ENCODE measurements around the gene ATP1B2. TPM values are rescaled to one million over a fixed set of nuclear protein-coding genes. Genes with fewer than 3 reads are reported as not detected.

Gene ATP1B2
- total RNA-seq, 1 donor from 2014 or later = 1.6 TPM

DNA sequence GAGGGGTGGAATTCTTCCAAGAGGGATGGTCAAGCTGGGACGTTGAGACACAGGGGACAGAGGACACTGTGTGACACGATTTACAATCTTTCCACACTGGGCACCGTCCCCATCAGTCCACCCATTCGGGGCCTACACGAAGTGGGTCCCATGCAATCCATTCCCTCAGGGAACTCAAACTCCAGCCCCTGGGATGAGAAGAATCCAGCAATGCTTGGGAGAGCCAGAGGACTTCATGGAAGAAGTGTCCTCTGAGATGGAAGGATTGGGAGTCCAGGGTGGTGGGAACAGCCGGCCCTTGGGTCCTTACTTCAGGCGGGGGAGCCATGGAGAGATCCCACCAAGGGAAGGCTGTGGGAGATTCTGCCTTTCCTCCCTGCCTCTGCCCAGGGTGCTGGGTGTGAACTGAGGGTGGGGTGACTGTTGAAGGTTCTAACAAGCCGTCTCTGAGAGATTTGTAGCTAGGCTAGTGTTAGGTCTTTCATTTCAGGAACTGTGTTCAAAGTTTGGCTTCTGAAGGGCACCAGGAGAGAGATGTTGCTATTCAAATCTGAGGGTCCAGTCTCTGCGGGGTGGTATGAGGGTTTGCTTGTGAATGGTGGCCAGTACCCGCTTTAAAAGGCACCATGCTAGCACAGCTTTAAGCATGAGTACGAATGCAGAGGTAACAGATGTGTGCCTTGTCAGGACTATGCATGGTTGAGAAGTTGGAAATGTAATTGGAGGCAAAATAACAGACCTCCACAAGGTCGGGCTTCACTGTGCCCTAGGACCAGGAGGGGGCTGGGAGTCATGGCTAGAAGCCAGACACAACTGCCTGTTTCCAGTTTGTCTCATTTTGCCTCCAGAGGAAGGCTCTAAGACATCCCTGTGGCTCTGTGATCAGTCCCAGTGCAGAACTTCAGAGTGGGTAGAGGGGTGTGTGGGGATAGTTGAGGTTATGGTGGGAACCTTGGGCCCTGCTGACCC is 1.9 kb downstream of the ATP1B2 start:
- no peak overlapping the region for H3K4me3 ChIP-seq (ENCODE audit: low read length in 3 of 3)
- no peak overlapping the region for H3K27ac ChIP-seq (ENCODE audit: low read depth, low read length)
- peaks cover 11 to 18% (median 12%) of the 10 kb centered on the region in 3 donors for H3K4me1 ChIP-seq (ENCODE audit: control insufficient read depth in 3 of 3, insufficient read depth in 3 of 3, low read length in 3 of 3)
- peaks cover 25 to 54% (median 39%) of the 10 kb centered on the region in 3 donors for H3K27me3 ChIP-seq (ENCODE audit: control insufficient read depth in 3 of 3, insufficient read depth in 3 of 3, low read length in 3 of 3)
- H3K9ac ChIP-seq (ENCODE audit: low read depth in 1 of 3, low read length in 3 of 3) = no peak overlapping the region
- H3K36me3 ChIP-seq (ENCODE audit: control insufficient read depth in 3 of 3, insufficient read depth in 3 of 3, low read length in 3 of 3) = no peaks in the 10 kb centered on the region
- H3K9me3 ChIP-seq (ENCODE audit: control insufficient read depth in 3 of 3, low read length in 3 of 3) = no peaks in the 10 kb centered on the region

- no peak overlapping the region for H3K4me3 ChIP-seq (ENCODE audit: low read length in 3 of 3)
- H3K9ac ChIP-seq (ENCODE audit: low read depth in 1 of 3, low read length in 3 of 3) = no peak overlapping the region
- H3K9me3 ChIP-seq (ENCODE audit: control insufficient read depth in 3 of 3, low read length in 3 of 3) = no peaks in the 10 kb centered on the region
- peaks cover 17 to 44% (median 31%) of the 10 kb centered on the region in 3 donors for H3K27me3 ChIP-seq (ENCODE audit: control insufficient read depth in 3 of 3, insufficient read depth in 3 of 3, low read length in 3 of 3)
- no peak overlapping the region for H3K27ac ChIP-seq (ENCODE audit: low read depth, low read length)
- no peaks in the 10 kb centered on the region for H3K36me3 ChIP-seq (ENCODE audit: control insufficient read depth in 3 of 3, insufficient read depth in 3 of 3, low read length in 3 of 3)
- H3K4me1 ChIP-seq (ENCODE audit: control insufficient read depth in 3 of 3, insufficient read depth in 3 of 3, low read length in 3 of 3) = peaks cover 10 to 16% (median 10%) of the 10 kb centered on the region in 3 donors
Observed at GRCh38 chr17:7654832-7655540, 4.3 kb downstream of the ATP1B2 start.

- Histone ChIP-seq H3K36me3 (ENCODE audit: control insufficient read depth in 3 of 3, insufficient read depth in 3 of 3, low read length in 3 of 3) (no peaks in the 10 kb centered on the region), H3K27me3 (ENCODE audit: control insufficient read depth in 3 of 3, insufficient read depth in 3 of 3, low read length in 3 of 3) (peaks cover 12 to 39% (median 26%) of the 10 kb centered on the region in 3 donors), H3K4me3 (ENCODE audit: low read length in 3 of 3) (no peak overlapping the region), H3K9ac (ENCODE audit: low read depth in 1 of 3, low read length in 3 of 3) (no peak overlapping the region), H3K27ac (ENCODE audit: low read depth, low read length) (no peak overlapping the region), H3K9me3 (ENCODE audit: control insufficient read depth in 3 of 3, low read length in 3 of 3) (no peaks in the 10 kb centered on the region), H3K4me1 (ENCODE audit: control insufficient read depth in 3 of 3, insufficient read depth in 3 of 3, low read length in 3 of 3) (peaks cover 5 to 11% (median 5%) of the 10 kb centered on the region in 3 donors)
Observed at GRCh38 chr17:7655541-7655840, 4.8 kb downstream of the ATP1B2 start.

GRCh38 chr17:7656958-7657609 is 6.4 kb downstream of the ATP1B2 start:
- Histone ChIP-seq H3K9me3 (ENCODE audit: control insufficient read depth in 3 of 3, low read length in 3 of 3) (no peaks in the 10 kb centered on the region), H3K4me1 (ENCODE audit: control insufficient read depth in 3 of 3, insufficient read depth in 3 of 3, low read length in 3 of 3) (peaks cover 0 to 5% (median 0%) of the 10 kb centered on the region in 3 donors), H3K27me3 (ENCODE audit: control insufficient read depth in 3 of 3, insufficient read depth in 3 of 3, low read length in 3 of 3) (peaks cover 4 to 26% (median 18%) of the 10 kb centered on the region in 3 donors), H3K27ac (ENCODE audit: low read depth, low read length) (no peak overlapping the region), H3K36me3 (ENCODE audit: control insufficient read depth in 3 of 3, insufficient read depth in 3 of 3, low read length in 3 of 3) (no peaks in the 10 kb centered on the region), H3K9ac (ENCODE audit: low read depth in 1 of 3, low read length in 3 of 3) (no peak overlapping the region), H3K4me3 (ENCODE audit: low read length in 3 of 3) (no peak overlapping the region)

DNA sequence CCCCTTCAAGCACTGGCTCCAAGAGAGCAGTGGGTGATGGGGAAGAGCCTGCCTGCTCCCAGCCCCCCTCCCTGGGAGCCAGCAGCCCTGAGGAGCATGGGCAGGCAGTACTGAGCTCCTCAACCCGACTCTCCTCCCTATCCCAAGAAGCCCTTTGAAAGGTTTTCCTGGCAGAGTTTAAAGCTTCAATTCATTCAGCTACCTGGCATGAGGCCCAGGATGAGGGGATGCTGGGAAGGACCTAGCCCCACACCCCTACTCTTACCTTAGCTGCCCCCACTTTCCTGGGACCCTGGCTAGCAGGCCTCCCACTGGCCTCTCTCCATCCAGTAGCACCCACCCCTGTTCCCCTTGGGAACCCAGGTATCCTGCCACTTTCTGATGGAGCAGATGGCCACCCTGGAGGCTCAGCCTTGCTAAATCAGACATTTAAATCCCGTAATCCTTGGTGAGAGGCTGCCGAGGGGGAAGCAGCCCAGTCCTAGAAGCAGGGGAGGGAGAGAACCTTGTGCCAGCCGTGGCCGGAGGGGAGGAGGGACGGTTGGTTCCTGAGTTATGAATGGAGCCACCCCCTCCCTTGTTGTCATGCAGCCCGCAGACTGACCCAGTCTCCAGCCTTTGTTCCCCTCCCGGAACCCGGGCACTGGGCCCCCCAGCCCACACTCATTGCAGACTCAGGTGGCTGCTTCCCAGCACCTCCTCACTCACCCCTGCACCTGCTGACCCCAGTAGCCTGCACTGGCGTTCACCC is 17.1 kb downstream of the ATP1B2 start:
- Histone ChIP-seq H3K36me3 (ENCODE audit: control insufficient read depth in 3 of 3, insufficient read depth in 3 of 3, low read length in 3 of 3) (peaks cover 26 to 34% (median 30%) of the 10 kb centered on the region in 3 donors), H3K27ac (ENCODE audit: low read depth, low read length) (no peak overlapping the region), H3K4me1 (ENCODE audit: control insufficient read depth in 3 of 3, insufficient read depth in 3 of 3, low read length in 3 of 3) (no peaks in the 10 kb centered on the region), H3K4me3 (ENCODE audit: low read length in 3 of 3) (no peak overlapping the region), H3K9me3 (ENCODE audit: control insufficient read depth in 3 of 3, low read length in 3 of 3) (no peaks in the 10 kb centered on the region), H3K9ac (ENCODE audit: low read depth in 1 of 3, low read length in 3 of 3) (no peak overlapping the region), H3K27me3 (ENCODE audit: control insufficient read depth in 3 of 3, insufficient read depth in 3 of 3, low read length in 3 of 3) (no peaks in the 10 kb centered on the region)

DNA sequence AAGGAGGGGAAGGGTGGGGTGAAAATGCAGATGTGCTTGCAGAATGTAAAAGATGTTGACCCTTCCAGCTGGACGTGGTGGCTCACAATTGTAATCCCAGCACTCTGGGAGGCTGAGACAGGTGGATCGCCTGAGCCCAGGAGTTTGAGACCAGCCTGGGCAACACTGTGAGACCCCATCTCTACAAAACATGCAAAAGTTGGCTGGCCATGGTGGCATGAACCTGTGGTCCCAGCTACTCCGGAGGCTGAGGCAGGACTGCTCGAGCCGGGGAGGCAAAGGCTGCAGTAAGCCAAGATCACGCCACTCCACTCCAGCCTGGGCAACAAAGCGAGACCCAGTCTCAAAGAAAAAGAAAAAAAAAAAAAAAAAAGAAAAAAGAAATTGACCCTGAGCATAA is 17.8 kb downstream of the ATP1B2 start:
- H3K4me1 ChIP-seq (ENCODE audit: control insufficient read depth in 3 of 3, insufficient read depth in 3 of 3, low read length in 3 of 3) = no peaks in the 10 kb centered on the region
- H3K27ac ChIP-seq (ENCODE audit: low read depth, low read length) = no peak overlapping the region
- no peaks in the 10 kb centered on the region for H3K27me3 ChIP-seq (ENCODE audit: control insufficient read depth in 3 of 3, insufficient read depth in 3 of 3, low read length in 3 of 3)
- no peak overlapping the region for H3K9ac ChIP-seq (ENCODE audit: low read depth in 1 of 3, low read length in 3 of 3)
- H3K9me3 ChIP-seq (ENCODE audit: control insufficient read depth in 3 of 3, low read length in 3 of 3) = peaks cover 0 to under 1% (median 0%) of the 10 kb centered on the region in 3 donors
- peaks cover 33 to 39% (median 35%) of the 10 kb centered on the region in 3 donors for H3K36me3 ChIP-seq (ENCODE audit: control insufficient read depth in 3 of 3, insufficient read depth in 3 of 3, low read length in 3 of 3)
- no peak overlapping the region for H3K4me3 ChIP-seq (ENCODE audit: low read length in 3 of 3)

DNA sequence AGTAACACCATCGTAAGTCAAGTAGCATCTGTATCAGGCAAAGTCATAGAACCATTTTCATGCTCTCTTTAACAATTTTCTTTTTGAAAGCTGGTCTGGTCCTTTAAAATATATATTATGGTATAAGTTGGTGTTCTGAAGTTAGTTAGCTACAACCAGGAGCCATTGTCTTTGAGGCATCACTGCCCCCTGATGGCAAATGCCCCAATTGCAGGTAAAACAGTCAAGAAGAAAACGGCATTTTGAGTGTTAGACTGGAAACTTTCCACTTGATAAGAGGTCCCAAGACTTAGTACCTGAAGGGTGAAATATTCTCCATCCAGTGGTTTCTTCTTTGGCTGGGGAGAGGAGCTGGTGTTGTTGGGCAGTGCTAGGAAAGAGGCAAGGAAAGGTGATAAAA is 22.5 kb downstream of the ATP1B2 start:
- Histone ChIP-seq H3K27ac (ENCODE audit: low read depth, low read length) (no peak overlapping the region), H3K9ac (ENCODE audit: low read depth in 1 of 3, low read length in 3 of 3) (no peak overlapping the region), H3K4me1 (ENCODE audit: control insufficient read depth in 3 of 3, insufficient read depth in 3 of 3, low read length in 3 of 3) (no peaks in the 10 kb centered on the region), H3K27me3 (ENCODE audit: control insufficient read depth in 3 of 3, insufficient read depth in 3 of 3, low read length in 3 of 3) (no peaks in the 10 kb centered on the region), H3K36me3 (ENCODE audit: control insufficient read depth in 3 of 3, insufficient read depth in 3 of 3, low read length in 3 of 3) (peaks cover 51 to 52% (median 51%) of the 10 kb centered on the region in 3 donors), H3K9me3 (ENCODE audit: control insufficient read depth in 3 of 3, low read length in 3 of 3) (peaks cover 0 to 3% (median 2%) of the 10 kb centered on the region in 3 donors), H3K4me3 (ENCODE audit: low read length in 3 of 3) (no peak overlapping the region)

- H3K27ac ChIP-seq (ENCODE audit: low read depth, low read length) = no peak overlapping the region
- H3K4me3 ChIP-seq (ENCODE audit: low read length in 3 of 3) = no peak overlapping the region
- peaks cover 37 to 43% (median 41%) of the 10 kb centered on the region in 3 donors for H3K36me3 ChIP-seq (ENCODE audit: control insufficient read depth in 3 of 3, insufficient read depth in 3 of 3, low read length in 3 of 3)
- no peak overlapping the region for H3K9ac ChIP-seq (ENCODE audit: low read depth in 1 of 3, low read length in 3 of 3)
- H3K4me1 ChIP-seq (ENCODE audit: control insufficient read depth in 3 of 3, insufficient read depth in 3 of 3, low read length in 3 of 3) = no peaks in the 10 kb centered on the region
- H3K27me3 ChIP-seq (ENCODE audit: control insufficient read depth in 3 of 3, insufficient read depth in 3 of 3, low read length in 3 of 3) = no peaks in the 10 kb centered on the region
- H3K9me3 ChIP-seq (ENCODE audit: control insufficient read depth in 3 of 3, low read length in 3 of 3) = peaks cover 0 to 3% (median 2%) of the 10 kb centered on the region in 3 donors
Observed at GRCh38 chr17:7674934-7675333, 24.2 kb downstream of the ATP1B2 start.

DNA sequence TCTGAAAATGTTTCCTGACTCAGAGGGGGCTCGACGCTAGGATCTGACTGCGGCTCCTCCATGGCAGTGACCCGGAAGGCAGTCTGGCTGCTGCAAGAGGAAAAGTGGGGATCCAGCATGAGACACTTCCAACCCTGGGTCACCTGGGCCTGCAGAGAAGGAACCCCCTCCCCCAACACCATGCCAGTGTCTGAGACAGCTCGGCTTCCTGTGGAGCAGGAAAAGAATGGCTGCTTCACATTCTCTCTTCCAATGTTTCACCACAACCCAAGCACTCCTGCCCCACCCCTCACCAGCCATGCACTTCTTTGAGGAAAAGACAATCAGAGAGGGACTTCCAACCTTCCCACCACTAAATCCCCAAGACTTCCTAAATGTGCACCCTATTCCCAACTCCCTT is 25.8 kb downstream of the ATP1B2 start:
- H3K36me3 ChIP-seq (ENCODE audit: control insufficient read depth in 3 of 3, insufficient read depth in 3 of 3, low read length in 3 of 3) = peaks cover 28 to 37% (median 32%) of the 10 kb centered on the region in 3 donors
- no peaks in the 10 kb centered on the region for H3K27me3 ChIP-seq (ENCODE audit: control insufficient read depth in 3 of 3, insufficient read depth in 3 of 3, low read length in 3 of 3)

More for the DNA sequence above, 25.8 kb downstream of the ATP1B2 start:
- peaks cover 0 to 3% (median 2%) of the 10 kb centered on the region in 3 donors for H3K9me3 ChIP-seq (ENCODE audit: control insufficient read depth in 3 of 3, low read length in 3 of 3)
- no peak overlapping the region for H3K27ac ChIP-seq (ENCODE audit: low read depth, low read length)
- no peak overlapping the region for H3K4me3 ChIP-seq (ENCODE audit: low read length in 3 of 3)
- no peaks in the 10 kb centered on the region for H3K4me1 ChIP-seq (ENCODE audit: control insufficient read depth in 3 of 3, insufficient read depth in 3 of 3, low read length in 3 of 3)
- H3K9ac ChIP-seq (ENCODE audit: low read depth in 1 of 3, low read length in 3 of 3) = no peak overlapping the region
